ENCODE measurements around the gene SMAD2. TPM values are rescaled to one million over a fixed set of nuclear protein-coding genes. Genes with fewer than 3 reads are reported as not detected.
"Not testable (repeated sequence)": the region's sequence is repeated elsewhere in the genome, so short reads cannot be mapped to it uniquely, and the experiment has no call there.

The SMAD2 gene
- total RNA-seq, 3 donors from 2014 or later: 35.1 to 101 (median 73.6) TPM

GRCh38 chr18:47964053-47964452 is 33.6 kb upstream of the SMAD2 start:
- H3K9me3 ChIP-seq: peaks cover 0 to 3% of the 10 kb centered on the region in 2 donors
- no peak for TF ChIP-seq POLR2A (IDR thresholded peaks at IDR 0.05)
- TF ChIP-seq POLR2AphosphoS5 (IDR thresholded peaks at IDR 0.05): no peak
- no peak for TF ChIP-seq CTCF (IDR thresholded peaks at IDR 0.05)

GRCh38 chr18:47961003-47961402 is 30.5 kb upstream of the SMAD2 start:
- intact Hi-C loops (cut with DNase I; ENCODE audit: low total_unique reads); H3K36me3 ChIP-seq; H3K27me3 ChIP-seq; H3K27ac ChIP-seq; H3K9me3 ChIP-seq; DNase-seq (ENCODE audit: low spot score in 2 of 2); H3K4me1 ChIP-seq; H3K4me3 ChIP-seq: not testable (repeated sequence)

More at GRCh38 chr18:47964053-47964452, 33.6 kb upstream of the SMAD2 start:
- Histone ChIP-seq H3K27ac (no peak overlapping the region), H3K4me1 (no peaks in the 10 kb centered on the region), H3K36me3 (no peaks in the 10 kb centered on the region), H3K27me3 (no peaks in the 10 kb centered on the region), H3K4me3 (no peak overlapping the region)
- DNase-seq (ENCODE audit: low spot score in 2 of 2): no peak
- intact Hi-C loops (cut with DNase I; ENCODE audit: low total_unique reads): no loop called here

- peak in 1 of 2 donors; percentile 32 for DNase-seq (ENCODE audit: low spot score in 2 of 2)
- intact Hi-C loops (cut with DNase I; ENCODE audit: low total_unique reads): no loop called here
- no peak overlapping the region for H3K27ac ChIP-seq
These were observed 23.0 kb upstream of the SMAD2 start for GRCh38 chr18:47953471-47953931.

GRCh38 chr18:47950511-47950910 is 20.1 kb upstream of the SMAD2 start:
- TF ChIP-seq CTCF (IDR thresholded peaks at IDR 0.05) (no peak), POLR2AphosphoS5 (IDR thresholded peaks at IDR 0.05) (no peak), POLR2A (IDR thresholded peaks at IDR 0.05) (no peak)
- no peaks in the 10 kb centered on the region for H3K9me3 ChIP-seq
- no peak overlapping the region for H3K27ac ChIP-seq
- DNase-seq (ENCODE audit: low spot score in 2 of 2): no peak
- no peaks in the 10 kb centered on the region for H3K36me3 ChIP-seq
- H3K27me3 ChIP-seq: no peaks in the 10 kb centered on the region
- intact Hi-C loops (cut with DNase I; ENCODE audit: low total_unique reads): no loop called here
- H3K4me1 ChIP-seq: no peaks in the 10 kb centered on the region
- H3K4me3 ChIP-seq: no peak overlapping the region

More at GRCh38 chr18:47953471-47953931, 23.0 kb upstream of the SMAD2 start:
- TF ChIP-seq CTCF (IDR thresholded peaks at IDR 0.05): no peak
- TF ChIP-seq POLR2AphosphoS5 (IDR thresholded peaks at IDR 0.05): no peak
- TF ChIP-seq POLR2A (IDR thresholded peaks at IDR 0.05): no peak
- Histone ChIP-seq H3K9me3 (no peaks in the 10 kb centered on the region), H3K4me3 (no peak overlapping the region), H3K27me3 (no peaks in the 10 kb centered on the region), H3K36me3 (no peaks in the 10 kb centered on the region), H3K4me1 (no peaks in the 10 kb centered on the region)

- H3K4me3 ChIP-seq: no peak overlapping the region
- no peaks in the 10 kb centered on the region for H3K36me3 ChIP-seq
- DNase-seq (ENCODE audit: low spot score in 2 of 2): no peak
- TF ChIP-seq POLR2A (IDR thresholded peaks at IDR 0.05) (no peak), CTCF (IDR thresholded peaks at IDR 0.05) (no peak), POLR2AphosphoS5 (IDR thresholded peaks at IDR 0.05) (no peak)
- no peaks in the 10 kb centered on the region for H3K27me3 ChIP-seq
- intact Hi-C loops (cut with DNase I; ENCODE audit: low total_unique reads): no loop called here
- H3K27ac ChIP-seq: no peak overlapping the region
- no peaks in the 10 kb centered on the region for H3K9me3 ChIP-seq
- no peaks in the 10 kb centered on the region for H3K4me1 ChIP-seq
These were observed 18.7 kb upstream of the SMAD2 start for GRCh38 chr18:47949202-47949601.

- H3K27ac ChIP-seq: no peak overlapping the region
- H3K36me3 ChIP-seq: no peaks in the 10 kb centered on the region
- intact Hi-C loops (cut with DNase I; ENCODE audit: low total_unique reads): no loop called here
- DNase-seq (ENCODE audit: low spot score in 2 of 2): no peak
- H3K27me3 ChIP-seq: no peaks in the 10 kb centered on the region
- no peak overlapping the region for H3K4me3 ChIP-seq
- TF ChIP-seq POLR2A (IDR thresholded peaks at IDR 0.05): no peak
- no peak for TF ChIP-seq POLR2AphosphoS5 (IDR thresholded peaks at IDR 0.05)
- no peak for TF ChIP-seq CTCF (IDR thresholded peaks at IDR 0.05)
- no peaks in the 10 kb centered on the region for H3K4me1 ChIP-seq
- no peaks in the 10 kb centered on the region for H3K9me3 ChIP-seq
These were observed 16.4 kb upstream of the SMAD2 start for GRCh38 chr18:47946889-47947288.
